BLaER1 treated with 17β-estradiol and CSF1 and Interleukin-3, amounts not matched to agents 10 nM and 100 nM (cell line): ENCODE measurements around the gene ZBED5.
"Not testable (repeated sequence)": the region's sequence is repeated elsewhere in the genome, so short reads cannot be mapped to it uniquely, and the experiment has no call there.

ENCODE experiments used
- H3K27ac ChIP-seq, 11 experiments: shearing (Covaris generic); formaldehyde crosslinking; 2 replicates each; pipeline ENCODE4 v1.8.1; 2022
- H3K27me3 ChIP-seq, 11 experiments: shearing (Covaris generic); formaldehyde crosslinking; 2 replicates each; pipeline ENCODE4 v1.8.1; 2022
- H3K36me3 ChIP-seq, 11 experiments: shearing (Covaris generic); formaldehyde crosslinking; 2 replicates each; pipeline ENCODE4 v1.8.1; 2022
- H3K4me1 ChIP-seq, 10 experiments: shearing (Covaris generic); formaldehyde crosslinking; 2 replicates each; pipeline ENCODE4 v1.8.1; 2022
- H3K4me2 ChIP-seq, 11 experiments: shearing (Covaris generic); formaldehyde crosslinking; 2 replicates each; pipeline ENCODE4 v1.8.1; 2022
- H3K4me3 ChIP-seq, 10 experiments: shearing (Covaris generic); formaldehyde crosslinking; 2 replicates each; pipeline ENCODE4 v1.8.1; 2022
- H3K9ac ChIP-seq, 11 experiments: shearing (Covaris generic); formaldehyde crosslinking; 2 replicates each; pipeline ENCODE4 v1.8.1; 2022
- H3K9me3 ChIP-seq, 11 experiments: shearing (Covaris generic); formaldehyde crosslinking; replicated peaks in 1 of 11; 2 replicates each; pipeline ENCODE4 v1.8.1; 2022
- H4K20me1 ChIP-seq, 11 experiments: shearing (Covaris generic); formaldehyde crosslinking; 2 replicates each; pipeline ENCODE4 v1.8.1; 2022
- Cebpa-rat ChIP-seq, 11 experiments: shearing (Covaris generic); IDR thresholded peaks; 2 replicates each; pipeline ENCODE4 v1.8.1; 2022

The ZBED5 gene

GRCh38 chr11:10856689-10857458 lies 979 bp downstream of the ZBED5 start:
- H3K9ac ChIP-seq, result peak overlapping the region; percentile 85 to 95 (median 90)
- no peaks in the 10 kb centered on the region for H4K20me1 ChIP-seq
- H3K9me3 ChIP-seq, result peaks cover 0 to 10% (median 0%) of the 10 kb centered on the region in 11 experiments; a peak in 2 of 22 replicates
- TF ChIP-seq Cebpa-rat (IDR thresholded peaks at IDR 0.05), result no peak
- H3K27ac ChIP-seq, result peak overlapping the region; percentile 86 to 96 (median 93)
- H3K27me3 ChIP-seq, result no peaks in the 10 kb centered on the region
- H3K36me3 ChIP-seq, result peaks cover 36 to 43% (median 37%) of the 10 kb centered on the region in 11 experiments
- H3K4me2 ChIP-seq, result peak overlapping the region; percentile 81 to 94 (median 86)
- H3K4me3 ChIP-seq, result peak overlapping the region; percentile 74 to 96 (median 85)
- peaks cover 16 to 35% (median 26%) of the 10 kb centered on the region in 10 experiments for H3K4me1 ChIP-seq

DNA sequence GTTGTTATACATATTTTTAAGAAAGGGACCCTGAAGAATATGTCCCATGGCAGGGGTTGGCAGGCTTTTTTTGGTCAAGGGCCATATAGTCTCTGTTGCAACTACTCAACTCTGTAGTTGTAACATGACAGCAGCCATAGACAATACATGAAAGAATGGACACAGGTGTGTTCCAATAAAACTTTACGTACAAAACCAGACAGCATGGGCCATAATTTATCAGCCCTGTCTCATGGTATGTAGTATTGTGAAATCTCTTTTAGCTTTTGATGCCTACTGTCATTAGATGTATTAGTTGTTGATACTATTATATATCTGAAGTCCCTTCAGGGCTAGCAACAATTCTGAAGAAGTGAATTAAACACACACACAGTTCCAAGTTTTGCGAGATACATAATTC lies 2.6 kb downstream of the ZBED5 start:
- Histone ChIP-seq H3K27ac (no peak overlapping the region), H3K9ac (no peak overlapping the region), H4K20me1 (no peaks in the 10 kb centered on the region), H3K4me1 (peaks cover 16 to 27% (median 24%) of the 10 kb centered on the region in 10 experiments), H3K4me2 (peak overlapping the region in 9 of 11 experiments; percentile 3 to 94 (median 30); a peak in 12 of 22 replicates), H3K9me3 (peaks cover 0 to 10% (median 0%) of the 10 kb centered on the region in 11 experiments; a peak in 2 of 22 replicates), H3K27me3 (no peaks in the 10 kb centered on the region), H3K4me3 (no peak overlapping the region; a peak in 1 of 20 replicates), H3K36me3 (peaks cover 42 to 54% (median 47%) of the 10 kb centered on the region in 11 experiments)
- TF ChIP-seq Cebpa-rat (IDR thresholded peaks at IDR 0.05), result no peak

- Histone ChIP-seq H3K9me3 (no peaks in the 10 kb centered on the region; a peak in 1 of 22 replicates), H3K27ac (no peak overlapping the region), H3K27me3 (no peaks in the 10 kb centered on the region), H3K4me3 (no peak overlapping the region), H3K9ac (no peak overlapping the region), H3K4me1 (0 out of 20 replicates have a peak, but pooled peaks cover 0 to 5% (median 0%) of the 10 kb centered on the region in 10 experiments), H4K20me1 (no peaks in the 10 kb centered on the region), H3K36me3 (peaks cover 18 to 44% (median 36%) of the 10 kb centered on the region in 11 experiments), H3K4me2 (no peak overlapping the region)
- TF ChIP-seq Cebpa-rat (IDR thresholded peaks at IDR 0.05), result no peak
Observed at GRCh38 chr11:10847960-10848860, 9.6 kb downstream of the ZBED5 start.

DNA sequence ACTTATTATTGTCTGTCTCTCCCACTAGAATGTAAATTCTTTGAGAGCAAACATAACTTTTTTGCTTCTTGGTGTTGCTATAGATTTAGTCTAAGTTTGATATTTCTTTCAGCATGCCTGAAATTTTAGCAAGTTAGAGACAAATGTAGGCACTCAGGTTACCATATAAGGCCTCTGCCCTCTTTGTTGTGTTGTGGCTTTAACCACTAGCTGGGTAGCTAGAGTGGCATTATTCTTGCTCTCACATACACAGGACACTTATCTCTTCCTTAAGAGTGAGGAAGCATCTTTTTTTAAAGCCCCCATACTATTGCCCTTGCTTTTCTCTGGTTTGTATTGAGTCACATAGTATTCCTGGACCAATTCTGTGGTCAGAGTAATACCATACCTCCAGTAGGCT lies 11.2 kb downstream of the ZBED5 start:
- Histone ChIP-seq H3K27ac (no peak overlapping the region), H3K36me3 (peaks cover 3 to 28% (median 20%) of the 10 kb centered on the region in 11 experiments; a peak in 18 of 22 replicates), H3K9me3 (no peaks in the 10 kb centered on the region), H3K4me2 (no peak overlapping the region), H3K9ac (no peak overlapping the region), H4K20me1 (no peaks in the 10 kb centered on the region), H3K4me1 (peaks cover 0 to 6% (median 1%) of the 10 kb centered on the region in 10 experiments; a peak in 7 of 20 replicates), H3K4me3 (no peak overlapping the region), H3K27me3 (no peaks in the 10 kb centered on the region)
- TF ChIP-seq Cebpa-rat (IDR thresholded peaks at IDR 0.05), result no peak

GRCh38 chr11:10845589-10845988 lies 12.3 kb downstream of the ZBED5 start:
- H3K36me3 ChIP-seq, result peaks cover 0 to 22% (median 13%) of the 10 kb centered on the region in 11 experiments; a peak in 12 of 22 replicates
- no peak for TF ChIP-seq Cebpa-rat (IDR thresholded peaks at IDR 0.05)
- H4K20me1 ChIP-seq, result no peaks in the 10 kb centered on the region
- H3K4me3 ChIP-seq, result no peak overlapping the region
- H3K27ac ChIP-seq, result no peak overlapping the region
- no peaks in the 10 kb centered on the region for H3K27me3 ChIP-seq
- peaks cover 4 to 12% (median 9%) of the 10 kb centered on the region in 10 experiments; a peak in 13 of 20 replicates for H3K4me1 ChIP-seq
- H3K9ac ChIP-seq, result no peak overlapping the region
- no peak overlapping the region for H3K4me2 ChIP-seq
- no peaks in the 10 kb centered on the region for H3K9me3 ChIP-seq

DNA sequence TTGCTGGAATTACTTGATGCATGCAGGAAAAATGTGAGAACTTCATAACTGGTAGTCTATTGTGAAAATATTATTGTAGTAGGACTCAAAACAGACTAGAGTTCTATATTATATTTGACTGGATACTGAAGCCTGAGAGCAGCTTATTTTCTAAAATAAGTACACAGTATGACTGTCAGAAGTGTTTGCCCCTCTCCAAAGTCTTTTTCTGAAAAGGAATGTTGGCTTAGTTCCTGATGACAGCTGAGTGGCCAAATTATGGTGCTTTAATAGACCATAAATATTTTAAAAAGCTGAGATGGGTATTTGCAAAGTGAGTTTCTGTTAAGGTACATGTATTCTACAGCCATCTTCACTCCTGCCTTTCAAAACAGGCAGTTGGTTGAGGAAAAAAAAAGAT lies 13.1 kb downstream of the ZBED5 start:
- peaks cover 0 to 18% (median 7%) of the 10 kb centered on the region in 11 experiments; a peak in 11 of 22 replicates for H3K36me3 ChIP-seq
- no peak overlapping the region for H3K4me2 ChIP-seq
- H4K20me1 ChIP-seq, result no peaks in the 10 kb centered on the region
- H3K4me3 ChIP-seq, result no peak overlapping the region
- H3K9me3 ChIP-seq, result no peaks in the 10 kb centered on the region
- H3K9ac ChIP-seq, result no peak overlapping the region
- no peaks in the 10 kb centered on the region for H3K27me3 ChIP-seq
- TF ChIP-seq Cebpa-rat (IDR thresholded peaks at IDR 0.05), result no peak
- no peak overlapping the region for H3K27ac ChIP-seq
- H3K4me1 ChIP-seq, result peaks cover 4 to 13% (median 9%) of the 10 kb centered on the region in 10 experiments; a peak in 13 of 20 replicates

GRCh38 chr11:10844356-10844755 lies 13.5 kb downstream of the ZBED5 start:
- Histone ChIP-seq H3K4me1 (peaks cover 4 to 13% (median 9%) of the 10 kb centered on the region in 10 experiments; a peak in 13 of 20 replicates), H3K4me3 (no peak overlapping the region), H3K9ac (no peak overlapping the region), H3K36me3 (peaks cover 0 to 14% (median 5%) of the 10 kb centered on the region in 11 experiments; a peak in 6 of 22 replicates), H3K27me3 (no peaks in the 10 kb centered on the region), H3K27ac (no peak overlapping the region), H3K4me2 (no peak overlapping the region), H3K9me3 (no peaks in the 10 kb centered on the region), H4K20me1 (no peaks in the 10 kb centered on the region)
- TF ChIP-seq Cebpa-rat (IDR thresholded peaks at IDR 0.05), result no peak

DNA sequence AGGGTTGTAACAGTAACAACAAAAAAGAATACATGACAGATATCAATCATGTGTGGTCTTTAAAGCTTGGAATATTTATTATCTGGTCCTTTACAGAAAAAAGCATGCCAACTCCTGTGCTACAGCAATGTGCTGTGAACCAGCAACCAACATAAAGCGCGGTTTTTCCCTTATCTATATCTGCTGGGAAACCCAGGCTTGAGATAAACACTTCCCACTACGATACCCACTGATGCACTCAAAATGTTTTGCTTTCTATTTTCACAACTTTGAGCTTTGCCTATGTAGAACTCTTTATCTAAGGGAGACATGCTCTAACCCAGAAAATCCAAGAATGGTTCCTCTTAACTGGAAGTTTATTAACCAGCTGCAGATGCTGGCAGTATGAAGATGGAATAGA lies 19.0 kb downstream of the ZBED5 start:
- H4K20me1 ChIP-seq, result no peaks in the 10 kb centered on the region
- no peaks in the 10 kb centered on the region for H3K27me3 ChIP-seq
- H3K4me2 ChIP-seq, result no peak overlapping the region
- no peak for TF ChIP-seq Cebpa-rat (IDR thresholded peaks at IDR 0.05)
- H3K9me3 ChIP-seq, result no peaks in the 10 kb centered on the region
- no peak overlapping the region for H3K4me3 ChIP-seq
- no peak overlapping the region for H3K9ac ChIP-seq
- no peak overlapping the region for H3K27ac ChIP-seq
- no peaks in the 10 kb centered on the region for H3K36me3 ChIP-seq
- H3K4me1 ChIP-seq, result peaks cover 4 to 13% (median 9%) of the 10 kb centered on the region in 10 experiments; a peak in 13 of 20 replicates

GRCh38 chr11:10838083-10838482 lies 19.8 kb downstream of the ZBED5 start:
- no peaks in the 10 kb centered on the region for H3K36me3 ChIP-seq
- no peak overlapping the region for H3K27ac ChIP-seq
- H3K9me3 ChIP-seq, result no peaks in the 10 kb centered on the region
- no peak overlapping the region for H3K4me3 ChIP-seq
- TF ChIP-seq Cebpa-rat (IDR thresholded peaks at IDR 0.05), result no peak
- H4K20me1 ChIP-seq, result no peaks in the 10 kb centered on the region
- no peaks in the 10 kb centered on the region for H3K27me3 ChIP-seq
- peaks cover 0 to 13% (median 9%) of the 10 kb centered on the region in 10 experiments; a peak in 13 of 20 replicates for H3K4me1 ChIP-seq
- H3K9ac ChIP-seq, result no peak overlapping the region
- no peak overlapping the region for H3K4me2 ChIP-seq

GRCh38 chr11:10836884-10837283 lies 21.0 kb downstream of the ZBED5 start:
- H3K4me1 ChIP-seq, result peaks cover 0 to 13% (median 9%) of the 10 kb centered on the region in 10 experiments; a peak in 13 of 20 replicates
- not testable (repeated sequence) for H3K9ac ChIP-seq, H4K20me1 ChIP-seq, H3K27me3 ChIP-seq, H3K4me3 ChIP-seq, H3K27ac ChIP-seq, H3K36me3 ChIP-seq, H3K4me2 ChIP-seq, H3K9me3 ChIP-seq
